Activated effector memory CD4-positive, alpha-beta T cell treated with anti-CD3 and anti-CD28 coated beads, Interleukin-2, amount 50 U/mL, for 16 hours (primary cell): Measurements from ENCODE around the gene OR2A12.
"Not testable (repeated sequence)": the region's sequence is repeated elsewhere in the genome, so short reads cannot be mapped to it uniquely, and the experiment has no call there.

Experiments used
- DNase-seq: peaks from one replicate; pipeline ENCODE4 v3.0.0-alpha.2; 2020

OR2A12 gene

GRCh38 chr7:144127714-144128334 is 41.7 kb downstream of the OR2A12 start:
- DNase-seq: peak; percentile 94

GRCh38 chr7:144129601-144130000 is 43.5 kb downstream of the OR2A12 start:
- DNase-seq: not testable (repeated sequence)

GRCh38 chr7:144130730-144131129 is 44.7 kb downstream of the OR2A12 start:
- no peak for DNase-seq

- DNase-seq: no peak
These were observed 46.2 kb downstream of the OR2A12 start for GRCh38 chr7:144132262-144132661.

GRCh38 chr7:144133307-144133706 is 47.2 kb downstream of the OR2A12 start:
- no peak for DNase-seq

GRCh38 chr7:144134116-144134515 is 48.0 kb downstream of the OR2A12 start:
- DNase-seq: no peak

GRCh38 chr7:144137501-144137900 is 51.4 kb downstream of the OR2A12 start:
- no peak for DNase-seq

- DNase-seq: no peak
These were observed 56.1 kb downstream of the OR2A12 start for GRCh38 chr7:144142187-144142586.

GRCh38 chr7:144144426-144144825 is 58.3 kb downstream of the OR2A12 start:
- DNase-seq: no peak

- DNase-seq: no peak
These were observed 62.2 kb downstream of the OR2A12 start for GRCh38 chr7:144148224-144148827.
